Effector memory CD4-positive, alpha-beta T cell (primary cell): ENCODE data around the gene ACAT2.
"Not testable (repeated sequence)": the region's sequence is repeated elsewhere in the genome, so short reads cannot be mapped to it uniquely, and the experiment has no call there.

Experiments used
- DNase-seq, 3 donors: peaks; one replicate each; pipeline ENCODE4 v3.0.0-alpha.2; 2020
- H3K27ac ChIP-seq: 2 replicates; pipeline ENCODE4 v1.7.0; 2013; ENCODE audit warnings: mild to moderate bottlenecking, low read length, moderate library complexity; ENCODE audit not compliant: insufficient read depth, poor library complexity, severe bottlenecking
- H3K27me3 ChIP-seq: replicated peaks from 2 replicates; pipeline ENCODE4 v1.7.0; 2013; ENCODE audit warnings: mild to moderate bottlenecking, low read length; ENCODE audit not compliant: insufficient read depth, control insufficient read depth, poor library complexity, severe bottlenecking
- H3K36me3 ChIP-seq: 2 replicates; pipeline ENCODE4 v1.7.0; 2013; ENCODE audit warnings: mild to moderate bottlenecking, low read length, moderate library complexity; ENCODE audit not compliant: control insufficient read depth, insufficient read depth
- H3K4me1 ChIP-seq: 2 replicates; pipeline ENCODE4 v1.7.0; 2013; ENCODE audit warnings: low read length, mild to moderate bottlenecking; ENCODE audit not compliant: control insufficient read depth, insufficient read depth, poor library complexity, severe bottlenecking
- H3K4me3 ChIP-seq: 2 replicates; pipeline ENCODE4 v1.7.0; 2013; ENCODE audit warnings: low read length, low read depth, mild to moderate bottlenecking; ENCODE audit not compliant: insufficient read depth, poor library complexity, severe bottlenecking
- H3K9me3 ChIP-seq: 2 replicates; pipeline ENCODE4 v1.7.0; 2013; ENCODE audit warnings: mild to moderate bottlenecking, low read length, moderate library complexity; ENCODE audit not compliant: control insufficient read depth

The ACAT2 gene

DNA sequence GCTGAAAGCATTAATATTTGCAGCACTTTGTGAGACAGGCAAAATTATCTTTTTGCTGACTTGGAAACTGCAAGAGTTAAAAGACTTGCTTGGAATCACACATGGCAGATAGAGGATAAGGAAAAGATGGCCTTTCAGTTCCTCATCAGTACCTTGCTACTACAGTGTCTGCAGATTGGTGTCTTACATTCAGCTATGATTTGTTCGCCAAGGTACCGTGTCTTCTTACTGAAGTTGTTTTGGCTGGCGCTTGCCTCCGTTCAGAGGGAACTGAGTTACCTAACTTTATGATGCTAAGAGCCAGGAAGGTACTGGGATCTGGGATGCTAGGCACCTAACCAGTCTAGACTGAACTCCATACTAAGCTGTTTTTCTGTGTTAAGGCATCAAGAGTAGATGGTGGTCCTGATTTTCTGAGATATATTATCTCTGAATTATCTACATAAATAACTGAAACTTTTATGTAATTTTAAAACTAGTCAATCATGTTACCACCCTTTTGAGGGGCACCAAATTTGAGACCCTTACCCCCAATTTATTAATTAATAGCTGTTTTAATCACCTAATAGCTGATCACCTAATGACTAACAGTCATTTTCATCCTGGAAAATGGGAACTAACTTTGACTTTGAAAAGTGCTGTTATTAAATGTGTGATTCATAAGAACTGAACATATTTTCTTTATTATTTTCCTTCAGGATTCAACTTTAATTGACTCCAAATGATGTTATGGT is 32.1 kb upstream of the ACAT2 start:
- Histone ChIP-seq H3K27ac (peak overlapping the region; percentile 44), H3K4me1 (peaks cover 36% of the 10 kb centered on the region), H3K9me3 (no peaks in the 10 kb centered on the region), H3K36me3 (peaks cover 6% of the 10 kb centered on the region), H3K27me3 (no peaks in the 10 kb centered on the region), H3K4me3 (peak overlapping the region; percentile 46)
- no peak for DNase-seq

DNA sequence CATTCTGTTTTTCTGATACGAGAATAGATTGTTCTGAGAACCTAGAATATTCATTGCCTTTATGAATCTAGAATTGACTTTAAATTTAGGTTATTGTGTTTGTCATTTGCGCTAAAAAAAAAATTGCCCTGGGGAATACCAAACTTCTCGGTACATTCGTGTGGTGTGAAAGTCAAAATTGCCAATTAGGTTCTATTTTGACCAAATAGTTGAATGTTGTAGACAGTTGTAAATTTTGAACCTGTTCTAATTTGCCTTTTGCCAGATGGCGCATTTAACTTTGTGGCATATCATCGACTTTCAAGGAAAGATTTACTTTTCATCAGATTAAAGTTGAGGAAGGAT is 31.5 kb upstream of the ACAT2 start:
- Histone ChIP-seq H3K27me3 (no peaks in the 10 kb centered on the region), H3K4me1 (peaks cover 36% of the 10 kb centered on the region), H3K27ac (peak overlapping the region; percentile 44), H3K4me3 (no peak overlapping the region), H3K9me3 (no peaks in the 10 kb centered on the region), H3K36me3 (peaks cover 6% of the 10 kb centered on the region)
- DNase-seq, result no peak

DNA sequence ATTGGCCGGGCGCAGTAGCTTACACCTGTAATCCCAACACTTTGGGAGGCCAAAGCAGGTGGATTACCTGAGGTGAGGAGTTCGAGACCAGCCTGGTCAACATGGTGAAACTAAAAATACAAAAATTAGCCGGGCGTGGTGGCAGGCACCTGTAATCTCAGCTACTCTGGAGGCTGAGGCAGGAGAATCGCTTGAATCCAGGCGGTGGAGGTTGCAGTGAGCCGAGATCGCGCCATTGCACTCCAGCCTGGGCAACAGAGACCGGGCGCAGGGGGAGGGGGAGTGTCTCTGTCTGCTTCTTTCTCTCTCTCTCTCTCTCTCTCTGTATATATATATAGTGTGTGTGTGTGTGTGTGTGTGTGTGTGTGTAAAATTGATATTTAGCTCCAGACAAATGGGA is 29.3 kb upstream of the ACAT2 start:
- H3K9me3 ChIP-seq, DNase-seq, H3K27ac ChIP-seq, H3K36me3 ChIP-seq, H3K27me3 ChIP-seq, H3K4me3 ChIP-seq: not testable (repeated sequence)
- H3K4me1 ChIP-seq, result peaks cover 29% of the 10 kb centered on the region

DNA sequence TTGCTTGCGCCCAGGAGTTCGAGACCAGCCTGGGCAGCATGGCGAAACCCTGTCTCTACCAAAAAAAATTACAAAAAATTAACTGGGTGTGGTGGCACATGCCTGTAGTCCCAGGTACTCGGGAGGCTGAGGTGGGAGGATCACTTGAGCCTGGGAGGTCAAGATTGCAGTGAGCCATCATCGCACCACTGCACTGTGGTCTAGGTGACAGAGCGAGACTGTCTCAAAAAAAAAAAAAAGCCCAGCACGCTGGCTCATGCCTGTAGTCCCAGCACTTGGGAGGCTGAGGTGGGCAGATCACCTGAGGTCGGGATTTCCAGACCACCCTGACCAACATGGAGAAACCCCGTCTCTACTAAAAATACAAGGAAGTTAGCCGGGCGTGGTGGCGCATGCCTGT is 28.4 kb upstream of the ACAT2 start:
- peaks cover 14% of the 10 kb centered on the region for H3K36me3 ChIP-seq
- peaks cover 29% of the 10 kb centered on the region for H3K4me1 ChIP-seq

DNA sequence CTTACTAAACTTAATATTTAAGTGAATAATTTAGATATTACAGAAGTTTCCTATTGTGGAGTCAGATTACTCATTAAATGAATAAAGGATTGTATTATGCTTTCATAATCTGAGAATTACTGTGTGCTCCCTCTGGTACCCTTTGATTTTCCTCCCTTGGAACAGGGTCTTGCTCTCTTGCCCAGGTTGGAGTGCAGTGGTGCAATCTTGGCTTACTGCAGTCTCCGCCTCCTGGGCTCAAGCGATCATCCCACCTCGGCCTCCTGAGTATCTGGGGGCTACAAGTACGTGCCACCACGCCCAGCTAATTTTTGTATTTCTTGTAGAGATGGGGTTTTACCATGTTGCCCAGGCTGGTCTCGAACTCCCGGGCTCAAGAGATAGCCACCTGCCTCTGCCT is 24.9 kb upstream of the ACAT2 start:
- Histone ChIP-seq H3K27ac (peak overlapping the region; percentile 13), H3K4me3 (no peak overlapping the region), H3K27me3 (no peaks in the 10 kb centered on the region), H3K9me3 (no peaks in the 10 kb centered on the region), H3K4me1 (peaks cover 12% of the 10 kb centered on the region), H3K36me3 (peaks cover 28% of the 10 kb centered on the region)
- DNase-seq, result no peak

More for the DNA sequence above, 28.4 kb upstream of the ACAT2 start:
- not testable (repeated sequence) for H3K27ac ChIP-seq, H3K9me3 ChIP-seq, H3K27me3 ChIP-seq, H3K4me3 ChIP-seq, DNase-seq

DNA sequence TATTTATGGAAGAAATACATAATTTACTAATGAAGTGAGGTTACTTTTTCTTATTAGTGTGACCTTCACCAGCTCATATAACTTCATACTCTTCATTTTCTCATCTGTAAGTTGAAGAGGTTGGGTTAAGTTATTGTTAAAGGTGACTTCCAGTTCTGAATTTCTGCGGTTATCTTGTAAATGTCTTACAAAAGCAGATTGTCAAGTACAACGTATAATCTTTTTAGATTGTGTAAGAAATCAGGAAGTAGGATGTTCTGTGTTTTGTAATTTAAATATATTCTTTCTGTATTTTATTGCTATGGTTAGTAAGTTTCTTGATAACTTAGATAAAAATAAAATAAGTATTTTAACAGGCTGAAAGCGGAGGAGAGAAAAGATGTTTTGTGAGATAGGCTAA is 22.5 kb upstream of the ACAT2 start:
- Histone ChIP-seq H3K9me3 (no peaks in the 10 kb centered on the region), H3K36me3 (peaks cover 49% of the 10 kb centered on the region), H3K4me1 (peaks cover 5% of the 10 kb centered on the region), H3K4me3 (no peak overlapping the region), H3K27ac (no peak overlapping the region), H3K27me3 (no peaks in the 10 kb centered on the region)
- DNase-seq, result no peak

DNA sequence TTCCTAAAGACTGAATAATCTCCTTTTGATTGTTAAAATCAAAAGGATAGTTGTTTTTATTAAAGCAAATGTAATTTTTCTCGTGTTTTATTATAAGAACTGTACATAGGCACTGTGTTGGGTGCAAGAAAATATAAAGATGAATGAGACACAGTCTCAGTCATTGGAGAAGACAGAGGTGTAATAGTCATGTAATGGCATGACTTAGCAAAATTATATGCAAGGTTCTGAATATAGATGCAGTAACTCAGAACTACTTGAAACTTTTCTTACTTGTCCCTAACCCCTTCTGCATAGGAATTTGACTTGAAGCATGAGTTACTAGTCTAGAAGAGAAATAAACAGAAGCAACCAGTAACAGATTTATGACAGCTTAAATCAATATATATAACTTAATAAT is 19.7 kb upstream of the ACAT2 start:
- no peak for DNase-seq
- H3K4me3 ChIP-seq, result no peak overlapping the region
- H3K9me3 ChIP-seq, result no peaks in the 10 kb centered on the region
- H3K36me3 ChIP-seq, result peaks cover 70% of the 10 kb centered on the region
- H3K27ac ChIP-seq, result no peak overlapping the region
- H3K4me1 ChIP-seq, result peaks cover 3% of the 10 kb centered on the region
- H3K27me3 ChIP-seq, result no peaks in the 10 kb centered on the region

DNA sequence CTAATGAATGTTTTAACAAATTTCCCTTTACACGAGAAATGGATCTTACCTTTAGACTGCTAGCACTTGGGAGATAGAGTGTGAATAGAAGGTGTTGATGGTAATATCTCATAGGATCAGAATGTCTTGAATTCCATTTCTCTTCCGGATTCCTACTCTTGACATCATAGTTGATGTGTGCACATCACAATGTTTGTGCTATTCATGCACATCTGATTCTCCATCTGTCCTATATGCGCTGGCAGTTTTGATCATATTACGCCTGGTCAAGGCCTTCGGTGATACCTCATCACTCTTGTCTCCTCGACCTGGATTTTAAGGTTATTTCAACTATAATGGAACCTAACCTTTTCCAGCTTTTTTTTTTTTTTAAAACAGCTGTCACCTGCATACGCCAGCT is 16.8 kb upstream of the ACAT2 start:
- H3K27ac ChIP-seq, result no peak overlapping the region
- H3K9me3 ChIP-seq, result no peaks in the 10 kb centered on the region
- H3K27me3 ChIP-seq, result no peaks in the 10 kb centered on the region
- H3K4me3 ChIP-seq, result no peak overlapping the region
- no peak for DNase-seq
- peaks cover 79% of the 10 kb centered on the region for H3K36me3 ChIP-seq
- H3K4me1 ChIP-seq, result no peaks in the 10 kb centered on the region

DNA sequence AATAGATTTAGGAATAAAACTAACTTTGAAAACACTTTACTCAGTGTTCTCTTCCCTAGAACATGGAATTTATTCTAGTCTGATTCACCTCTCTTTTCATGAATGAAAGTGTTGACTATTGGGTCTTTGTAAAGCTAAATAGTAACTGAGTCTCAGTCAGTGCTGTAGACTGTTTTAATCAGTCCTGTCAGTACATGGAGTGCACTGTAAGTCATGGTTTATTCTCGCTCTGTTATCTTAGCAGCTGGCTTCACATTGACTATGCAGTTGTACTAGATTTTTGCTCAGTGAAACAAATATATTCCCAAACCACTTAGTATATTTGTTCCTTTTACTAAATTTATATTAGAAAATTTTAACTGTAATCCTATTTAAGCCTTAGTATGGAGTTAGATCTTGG is 15.1 kb upstream of the ACAT2 start:
- no peaks in the 10 kb centered on the region for H3K4me1 ChIP-seq
- peaks cover 77% of the 10 kb centered on the region for H3K36me3 ChIP-seq
- H3K9me3 ChIP-seq, result no peaks in the 10 kb centered on the region
- H3K27ac ChIP-seq, result no peak overlapping the region
- DNase-seq, result no peak
- H3K4me3 ChIP-seq, result no peak overlapping the region
- H3K27me3 ChIP-seq, result no peaks in the 10 kb centered on the region

DNA sequence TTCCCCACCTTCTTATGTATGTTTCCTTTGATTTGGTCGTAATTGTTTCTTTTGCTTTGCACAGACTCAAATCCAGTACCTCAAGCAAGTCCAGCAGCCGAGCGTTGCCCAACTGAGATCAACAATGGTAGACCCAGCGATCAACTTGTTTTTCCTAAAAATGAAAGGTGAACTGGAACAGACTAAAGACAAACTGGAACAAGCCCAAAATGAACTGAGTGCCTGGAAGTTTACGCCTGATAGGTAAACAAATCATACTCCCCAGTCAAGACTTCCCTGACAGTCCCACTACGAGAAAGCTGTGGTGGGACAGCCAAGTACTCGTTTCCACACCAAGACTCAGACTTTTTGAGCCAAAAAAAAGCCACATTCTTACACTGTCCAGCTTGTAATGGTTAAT is 13.7 kb upstream of the ACAT2 start:
- H3K4me1 ChIP-seq, DNase-seq, H3K27ac ChIP-seq, H3K9me3 ChIP-seq, H3K4me3 ChIP-seq, H3K27me3 ChIP-seq: not testable (repeated sequence)
- H3K36me3 ChIP-seq, result peaks cover 75% of the 10 kb centered on the region
